ENCODE results near the gene CTNNA3. TPM values are rescaled to one million over a fixed set of nuclear protein-coding genes. Genes with fewer than 3 reads are reported as not detected.
"Not testable (repeated sequence)": the region's sequence is repeated elsewhere in the genome, so short reads cannot be mapped to it uniquely, and the experiment has no call there.

CTNNA3 gene
- total RNA-seq, 2 donors from 2014 or later = 20.3 to 23.8 TPM

DNA sequence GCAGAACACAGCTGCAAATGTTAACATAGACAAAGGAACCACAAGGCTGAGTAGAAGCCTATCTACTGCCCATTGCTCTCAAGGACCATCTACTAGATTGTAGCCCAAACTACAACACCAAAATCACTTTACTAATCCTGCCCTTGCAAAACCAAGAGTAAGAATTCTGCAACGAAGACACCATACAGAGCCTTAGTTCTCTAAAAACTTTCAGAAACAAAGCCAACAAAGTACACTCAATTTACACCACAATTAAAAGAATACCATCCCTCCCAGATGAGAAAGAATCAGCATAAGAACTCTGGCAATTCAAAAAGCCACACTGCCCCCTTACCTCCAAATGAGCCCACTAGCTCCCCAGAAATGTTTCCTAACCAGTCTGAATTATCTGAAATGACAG, 294.3 kb downstream of the CTNNA3 start:
- TF ChIP-seq, protein P1, sequence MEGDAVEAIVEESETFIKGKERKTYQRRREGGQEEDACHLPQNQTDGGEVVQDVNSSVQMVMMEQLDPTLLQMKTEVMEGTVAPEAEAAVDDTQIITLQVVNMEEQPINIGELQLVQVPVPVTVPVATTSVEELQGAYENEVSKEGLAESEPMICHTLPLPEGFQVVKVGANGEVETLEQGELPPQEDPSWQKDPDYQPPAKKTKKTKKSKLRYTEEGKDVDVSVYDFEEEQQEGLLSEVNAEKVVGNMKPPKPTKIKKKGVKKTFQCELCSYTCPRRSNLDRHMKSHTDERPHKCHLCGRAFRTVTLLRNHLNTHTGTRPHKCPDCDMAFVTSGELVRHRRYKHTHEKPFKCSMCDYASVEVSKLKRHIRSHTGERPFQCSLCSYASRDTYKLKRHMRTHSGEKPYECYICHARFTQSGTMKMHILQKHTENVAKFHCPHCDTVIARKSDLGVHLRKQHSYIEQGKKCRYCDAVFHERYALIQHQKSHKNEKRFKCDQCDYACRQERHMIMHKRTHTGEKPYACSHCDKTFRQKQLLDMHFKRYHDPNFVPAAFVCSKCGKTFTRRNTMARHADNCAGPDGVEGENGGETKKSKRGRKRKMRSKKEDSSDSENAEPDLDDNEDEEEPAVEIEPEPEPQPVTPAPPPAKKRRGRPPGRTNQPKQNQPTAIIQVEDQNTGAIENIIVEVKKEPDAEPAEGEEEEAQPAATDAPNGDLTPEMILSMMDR (IDR thresholded peaks at IDR 0.05) = no peak
- H3K4me3 ChIP-seq = no peak overlapping the region
- no peaks in the 10 kb centered on the region for H3K4me1 ChIP-seq
- no peaks in the 10 kb centered on the region for H3K27me3 ChIP-seq
- DNase-seq (ENCODE audit: low spot score) = no peak
- no peaks in the 10 kb centered on the region for H3K9me3 ChIP-seq
- H3K27ac ChIP-seq = no peak overlapping the region
- H3K36me3 ChIP-seq = no peaks in the 10 kb centered on the region

DNA sequence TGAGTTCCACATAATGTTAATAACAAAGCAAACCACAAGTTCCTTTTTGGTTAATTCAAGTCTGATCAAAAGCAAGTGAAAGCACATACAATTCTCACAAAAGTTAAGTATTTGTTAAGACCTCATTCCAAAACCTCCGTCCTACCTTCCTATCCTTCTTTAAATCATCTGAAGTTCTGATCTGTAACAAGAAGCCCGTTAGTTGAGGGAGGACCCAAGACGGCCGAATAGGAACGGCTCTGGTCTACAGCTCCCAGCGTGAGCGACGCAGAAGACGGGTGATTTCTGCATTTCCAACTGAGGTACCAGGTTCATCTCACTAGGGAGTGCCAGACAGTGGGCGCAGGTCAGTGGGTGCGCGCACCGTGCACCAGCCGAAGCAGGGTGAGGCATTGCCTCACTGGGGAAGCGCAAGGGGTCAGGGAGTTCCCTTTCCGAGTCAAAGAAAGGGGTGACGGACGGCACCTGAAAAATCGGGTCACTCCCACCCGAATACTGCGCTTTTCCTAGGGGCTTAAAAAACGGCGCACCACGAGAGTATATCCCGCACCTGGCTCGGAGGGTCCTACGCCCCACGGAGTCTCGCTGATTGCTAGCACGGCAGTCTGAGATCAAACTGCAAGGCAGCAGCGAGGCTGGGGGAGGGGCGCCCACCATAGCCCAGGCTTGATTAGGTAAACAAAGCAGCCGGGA, 309.0 kb downstream of the CTNNA3 start:
- not testable (repeated sequence) for H3K36me3 ChIP-seq; H3K27ac ChIP-seq; H3K4me1 ChIP-seq; H3K9me3 ChIP-seq; H3K27me3 ChIP-seq; DNase-seq (ENCODE audit: low spot score)
- peak overlapping the region; percentile 35 to 45 for H3K4me3 ChIP-seq

GRCh38 chr10:67386260-67386659, 309.7 kb downstream of the CTNNA3 start:
- Histone ChIP-seq H3K9me3 (no peaks in the 10 kb centered on the region), H3K27ac (no peak overlapping the region), H3K4me1 (no peaks in the 10 kb centered on the region), H3K27me3 (no peaks in the 10 kb centered on the region), H3K36me3 (no peaks in the 10 kb centered on the region), H3K4me3 (no peak overlapping the region)
- DNase-seq (ENCODE audit: low spot score) = no peak
- TF ChIP-seq, protein P1 (IDR thresholded peaks at IDR 0.05) = no peak

- H3K9me3 ChIP-seq = no peaks in the 10 kb centered on the region
- no peaks in the 10 kb centered on the region for H3K27me3 ChIP-seq
- no peak overlapping the region for H3K4me3 ChIP-seq
- TF ChIP-seq, protein P1 (IDR thresholded peaks at IDR 0.05) = no peak
- no peak for DNase-seq (ENCODE audit: low spot score)
- no peaks in the 10 kb centered on the region for H3K36me3 ChIP-seq
- H3K4me1 ChIP-seq = no peaks in the 10 kb centered on the region
- no peak overlapping the region for H3K27ac ChIP-seq
Observed at GRCh38 chr10:67385566-67385965, 310.4 kb downstream of the CTNNA3 start.

GRCh38 chr10:67385089-67385488, 310.9 kb downstream of the CTNNA3 start:
- DNase-seq (ENCODE audit: low spot score) = no peak
- Histone ChIP-seq H3K27me3 (no peaks in the 10 kb centered on the region), H3K36me3 (no peaks in the 10 kb centered on the region), H3K9me3 (no peaks in the 10 kb centered on the region), H3K27ac (no peak overlapping the region), H3K4me3 (no peak overlapping the region), H3K4me1 (no peaks in the 10 kb centered on the region)
- TF ChIP-seq, protein P1 (IDR thresholded peaks at IDR 0.05) = no peak

GRCh38 chr10:67331121-67331910, 364.7 kb downstream of the CTNNA3 start:
- no peak for DNase-seq (ENCODE audit: low spot score)
- TF ChIP-seq, protein P1 (IDR thresholded peaks at IDR 0.05) = no peak
- Histone ChIP-seq H3K36me3 (no peaks in the 10 kb centered on the region), H3K27me3 (no peaks in the 10 kb centered on the region), H3K27ac (no peak overlapping the region), H3K4me3 (no peak overlapping the region), H3K4me1 (no peaks in the 10 kb centered on the region), H3K9me3 (no peaks in the 10 kb centered on the region)

Measured in right atrium auricular region (tissue), 2 donors.